GM19035 (cell line): Measurements from ENCODE around the gene JAG2.

Experiments
- ATAC-seq: cut with Tn5 transposase; IDR thresholded peaks from one replicate; pipeline ENCODE4 v1.9.1; 2021; ENCODE audit not compliant: unreplicated experiment

Gene JAG2

DNA sequence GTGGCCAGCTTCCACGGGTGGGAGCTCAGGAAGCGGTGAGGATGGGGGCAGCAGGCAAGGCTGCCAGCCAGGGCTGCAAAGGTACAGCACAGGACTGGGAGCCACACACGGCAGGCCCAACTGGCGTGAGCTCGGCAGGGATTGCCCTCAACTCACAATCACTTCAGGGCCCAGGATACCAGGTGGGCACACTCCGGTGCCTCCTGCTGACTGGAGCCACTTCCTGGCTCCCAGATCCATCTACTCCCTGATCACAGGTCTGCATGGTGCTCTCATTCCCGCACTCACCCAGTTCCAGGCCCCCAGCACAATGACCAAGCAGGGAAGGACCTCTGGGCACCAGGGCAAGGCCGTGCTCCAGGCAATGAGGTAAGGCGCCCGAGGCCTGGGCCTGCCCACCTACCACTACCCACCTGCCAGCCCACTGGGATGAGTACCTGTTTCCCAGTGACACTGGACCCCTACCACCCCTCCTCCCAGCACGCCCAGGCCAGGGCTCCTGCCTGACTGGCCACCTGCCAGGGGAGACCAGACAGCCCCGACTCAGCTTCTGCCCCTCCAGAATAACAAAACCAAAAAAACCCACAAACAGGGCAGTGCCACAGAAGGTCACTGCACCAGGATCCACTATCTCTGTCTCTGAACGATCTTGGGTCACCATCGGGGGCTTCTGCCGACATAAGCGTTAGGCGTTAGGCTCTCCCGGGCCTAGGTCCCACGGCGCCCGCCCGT lies 1.8 kb downstream of the JAG2 start:
- no peak for ATAC-seq

DNA sequence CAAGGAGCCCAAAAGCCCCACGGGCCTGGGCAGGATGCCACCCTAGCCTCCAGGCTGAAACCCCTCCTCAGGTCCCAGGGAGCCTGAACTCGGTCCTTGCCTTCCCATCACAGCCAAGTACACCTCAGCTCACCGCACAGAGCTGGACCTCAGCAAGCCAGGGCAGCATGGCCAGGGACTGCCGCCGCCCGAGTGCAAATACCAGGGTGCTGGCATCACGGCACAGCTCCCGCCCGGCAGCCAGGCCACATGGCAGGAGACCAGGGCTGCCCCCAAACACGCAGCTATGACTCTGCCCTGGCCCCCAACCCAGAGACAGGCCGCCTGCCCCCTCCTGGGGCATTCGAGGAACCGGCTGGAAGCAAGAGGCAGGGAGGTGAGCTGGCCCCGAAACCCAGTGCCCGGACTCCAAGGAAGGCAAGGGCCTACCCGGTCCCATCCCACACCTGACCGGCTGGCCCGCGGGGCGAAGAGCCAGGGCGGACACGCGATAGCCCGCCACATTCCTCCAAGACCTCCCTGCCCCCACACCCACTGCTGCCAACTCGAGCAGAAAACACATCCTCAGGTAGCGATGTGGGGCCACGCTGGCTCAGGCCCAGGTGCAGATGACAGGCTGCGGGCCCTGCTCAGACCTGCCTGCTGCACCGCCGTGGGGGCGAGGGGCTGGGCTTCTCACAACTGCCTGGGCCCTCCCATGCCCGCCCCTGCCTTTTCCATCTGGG lies 2.7 kb downstream of the JAG2 start:
- ATAC-seq: no peak

DNA sequence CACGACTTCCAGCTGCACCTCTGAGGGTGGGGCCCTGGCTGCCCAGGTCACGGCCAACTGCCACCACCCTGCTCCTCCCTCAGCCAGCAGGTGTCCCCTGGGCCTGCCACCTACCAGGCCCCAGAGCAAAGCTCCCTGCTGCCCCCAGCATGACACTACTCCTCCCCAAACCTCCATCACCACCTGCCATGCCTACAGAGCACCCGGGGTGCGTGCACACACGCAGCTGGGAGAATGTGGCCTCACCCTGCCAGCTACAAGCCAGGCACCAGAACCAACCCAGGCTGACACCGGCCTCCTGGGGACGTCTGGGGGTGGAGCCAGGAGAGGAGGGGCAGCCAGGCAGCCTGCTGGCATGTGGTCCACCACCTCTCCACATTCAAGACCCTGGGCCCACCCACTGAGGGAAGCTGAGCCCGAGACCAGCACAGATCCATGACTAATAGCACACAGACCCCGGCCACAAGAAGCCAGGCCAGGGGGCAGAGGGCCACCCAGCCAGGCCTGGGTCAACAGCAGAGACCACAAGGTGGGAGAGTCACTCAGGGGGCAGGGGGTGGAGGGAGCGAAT lies 3.4 kb downstream of the JAG2 start:
- ATAC-seq: no peak

DNA sequence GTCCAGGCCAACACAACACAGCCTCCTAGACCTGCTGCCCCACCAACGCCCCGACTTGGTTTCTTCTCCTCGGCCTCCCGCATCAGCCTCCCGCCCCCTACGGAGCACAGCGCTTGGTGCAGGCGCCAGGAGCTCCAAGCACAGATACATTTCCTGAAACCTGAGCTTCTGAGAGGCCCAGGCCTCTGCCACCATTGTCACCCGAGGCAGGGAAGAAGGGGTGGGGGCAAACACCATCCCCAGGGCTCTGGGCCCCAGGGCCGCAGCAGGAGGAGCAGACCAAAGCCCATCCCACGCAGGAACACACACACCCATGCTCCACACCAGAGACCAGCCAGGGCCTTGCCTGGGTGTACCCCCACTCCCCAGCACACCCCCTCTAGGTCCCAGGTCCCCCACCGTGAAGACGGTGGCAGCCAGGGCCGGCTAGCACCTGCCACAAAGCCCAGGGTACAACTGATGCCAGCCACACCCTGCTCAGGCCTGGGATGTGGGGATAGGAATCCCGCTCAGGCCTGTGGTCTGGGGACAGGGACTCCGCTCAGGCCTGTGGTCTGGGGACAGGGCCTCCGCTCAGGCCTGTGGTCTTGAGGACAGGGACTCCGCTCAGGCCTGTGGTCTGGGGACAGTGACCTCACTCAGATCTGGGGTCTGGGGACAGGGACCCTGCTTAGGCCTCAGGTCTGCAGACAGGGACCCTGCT lies 5.4 kb downstream of the JAG2 start:
- ATAC-seq: no peak

DNA sequence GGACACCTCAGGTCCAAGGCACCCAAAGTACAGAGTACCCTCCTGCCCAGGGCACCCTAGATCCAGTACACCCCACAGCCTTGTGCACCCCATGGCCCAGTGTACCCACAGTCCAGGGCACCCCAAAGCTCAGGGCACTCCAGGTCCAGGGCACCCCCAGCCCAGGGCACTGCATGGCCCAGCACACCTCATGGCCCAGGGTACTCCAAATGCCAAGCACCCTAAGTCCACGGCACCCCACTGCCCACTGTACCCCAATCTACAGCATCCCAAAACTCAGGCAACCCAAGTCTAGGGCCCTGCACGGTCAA lies 6.0 kb downstream of the JAG2 start:
- no peak for ATAC-seq

DNA sequence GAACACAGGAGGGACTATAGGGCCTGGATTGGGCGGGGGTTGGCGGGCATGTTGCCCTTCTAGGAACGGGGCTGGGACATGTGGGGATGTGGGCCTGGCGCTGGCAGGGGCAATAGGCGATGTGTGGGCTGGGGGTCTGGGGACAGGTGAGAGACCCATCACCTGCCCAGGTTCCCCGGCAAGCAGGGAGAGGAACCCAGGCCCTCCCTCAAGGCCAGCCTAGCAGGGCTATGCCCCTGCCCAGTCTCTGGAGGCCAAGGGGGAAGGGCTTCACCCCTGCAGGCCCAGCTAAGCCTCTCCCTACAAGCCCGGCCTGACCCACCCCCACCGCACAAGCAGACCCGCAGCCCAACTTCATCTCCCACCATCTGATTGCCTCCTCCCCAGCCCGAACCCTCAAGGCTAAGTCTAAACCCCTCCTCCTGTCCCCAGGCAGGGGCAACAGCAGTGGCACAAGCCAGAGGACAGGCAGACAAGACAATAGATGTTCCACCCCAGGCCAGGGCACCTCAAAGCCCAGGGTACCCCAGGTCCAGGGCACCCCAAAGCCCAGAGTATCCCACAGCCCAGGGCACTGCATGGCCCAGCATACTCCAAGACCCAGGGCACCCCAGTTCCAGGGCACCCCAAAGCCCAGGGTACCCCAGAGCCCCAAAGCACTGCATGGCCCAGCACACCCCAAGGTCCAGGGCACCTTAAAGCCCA lies 6.5 kb downstream of the JAG2 start:
- no peak for ATAC-seq

DNA sequence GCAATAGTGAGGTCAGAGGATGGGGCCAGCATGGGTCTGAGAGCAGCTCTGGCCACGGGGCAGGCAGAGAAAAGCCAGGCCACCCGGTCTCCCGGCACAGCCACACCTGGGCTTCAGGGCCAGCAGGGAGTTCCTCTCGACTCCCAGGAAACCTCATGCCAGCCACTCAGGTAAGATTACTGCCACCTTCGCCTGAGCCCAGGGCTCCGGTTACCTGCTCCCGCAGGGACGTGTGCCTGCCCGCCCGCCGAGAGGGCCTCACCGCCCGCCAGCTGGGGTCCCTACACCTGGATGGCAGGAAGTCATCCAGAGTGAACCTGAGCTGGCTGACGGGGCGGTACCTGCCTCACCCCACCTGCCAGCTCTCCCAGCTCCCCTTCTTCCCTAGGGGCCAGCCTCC lies 7.3 kb downstream of the JAG2 start:
- ATAC-seq: no peak

DNA sequence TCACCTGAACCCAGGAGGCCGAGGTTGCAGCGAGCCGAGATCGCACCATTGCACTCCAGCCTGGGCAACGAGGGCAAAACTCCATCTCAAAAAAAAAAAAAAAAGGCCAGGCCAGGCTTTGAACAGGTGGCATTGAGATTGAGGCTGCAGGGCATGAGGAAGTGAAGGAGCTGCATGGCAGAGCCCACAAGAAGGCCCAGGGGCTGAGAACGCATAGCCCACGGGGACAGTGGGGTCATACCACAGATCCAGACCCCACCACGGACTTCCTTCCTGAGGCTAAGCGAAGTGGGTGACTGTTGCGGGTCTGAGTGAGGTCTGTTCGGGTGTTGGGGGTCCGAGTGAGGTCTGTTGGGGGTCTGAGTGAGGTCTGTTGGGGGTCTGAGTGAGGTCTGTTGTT lies 7.8 kb downstream of the JAG2 start:
- no peak for ATAC-seq

DNA sequence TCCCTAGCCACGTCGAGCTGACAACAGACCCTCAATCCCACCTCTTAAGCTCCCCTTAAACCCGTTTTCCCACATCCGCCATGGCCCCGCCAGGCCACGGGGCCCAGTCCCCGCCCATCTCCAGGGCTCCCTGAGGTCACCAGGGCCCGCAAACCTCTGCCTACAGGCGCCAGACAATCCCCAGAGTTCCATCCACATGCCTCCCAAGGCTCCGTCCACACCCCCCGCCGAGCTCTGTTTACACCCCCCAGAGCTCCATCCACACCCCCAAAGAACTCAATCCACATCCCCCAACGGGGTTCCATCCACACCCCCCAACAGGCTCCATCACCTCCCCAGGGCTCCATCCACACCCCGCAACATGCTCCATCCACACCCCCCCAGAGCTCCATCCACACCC lies 9.2 kb downstream of the JAG2 start:
- no peak for ATAC-seq

DNA sequence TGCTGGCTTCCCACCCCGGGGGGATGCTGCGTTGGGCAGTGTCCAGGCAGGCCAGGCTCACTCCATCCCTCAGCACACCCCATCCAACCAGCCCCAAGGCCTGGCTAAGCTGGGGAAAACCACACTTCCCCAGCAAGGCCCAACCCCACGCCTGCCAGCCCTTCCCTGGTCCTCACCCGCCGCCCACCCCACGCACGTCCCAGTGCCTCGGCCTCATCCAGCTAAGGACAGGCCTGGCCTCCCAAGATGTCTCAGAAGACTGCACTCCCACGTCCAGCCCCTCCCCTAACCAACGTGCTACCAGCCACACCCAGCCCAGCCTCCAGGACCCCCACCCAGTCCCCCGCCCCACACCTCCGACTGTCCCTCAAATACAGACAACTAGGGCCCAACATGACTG lies 9.8 kb downstream of the JAG2 start:
- ATAC-seq: no peak

DNA sequence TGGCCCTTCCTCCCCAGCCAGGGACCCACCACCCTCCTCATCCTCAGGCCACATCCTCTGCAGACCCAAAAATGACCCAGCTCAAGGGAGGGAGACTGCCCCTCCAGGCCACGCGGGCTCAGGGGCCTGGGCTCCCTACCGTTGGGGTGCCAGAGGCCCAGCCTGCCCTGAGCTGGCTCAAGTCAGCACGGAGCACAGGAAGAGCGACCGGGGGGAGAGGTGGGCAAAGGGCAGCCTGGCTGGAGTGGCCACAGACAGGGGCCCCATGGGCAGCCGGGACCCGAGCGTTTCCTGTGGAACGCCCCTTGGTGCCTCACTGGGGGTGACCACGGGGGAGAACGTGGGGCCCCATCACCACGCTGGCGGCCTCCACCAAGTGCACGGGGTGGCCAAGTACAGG lies 10.7 kb downstream of the JAG2 start:
- no peak for ATAC-seq

DNA sequence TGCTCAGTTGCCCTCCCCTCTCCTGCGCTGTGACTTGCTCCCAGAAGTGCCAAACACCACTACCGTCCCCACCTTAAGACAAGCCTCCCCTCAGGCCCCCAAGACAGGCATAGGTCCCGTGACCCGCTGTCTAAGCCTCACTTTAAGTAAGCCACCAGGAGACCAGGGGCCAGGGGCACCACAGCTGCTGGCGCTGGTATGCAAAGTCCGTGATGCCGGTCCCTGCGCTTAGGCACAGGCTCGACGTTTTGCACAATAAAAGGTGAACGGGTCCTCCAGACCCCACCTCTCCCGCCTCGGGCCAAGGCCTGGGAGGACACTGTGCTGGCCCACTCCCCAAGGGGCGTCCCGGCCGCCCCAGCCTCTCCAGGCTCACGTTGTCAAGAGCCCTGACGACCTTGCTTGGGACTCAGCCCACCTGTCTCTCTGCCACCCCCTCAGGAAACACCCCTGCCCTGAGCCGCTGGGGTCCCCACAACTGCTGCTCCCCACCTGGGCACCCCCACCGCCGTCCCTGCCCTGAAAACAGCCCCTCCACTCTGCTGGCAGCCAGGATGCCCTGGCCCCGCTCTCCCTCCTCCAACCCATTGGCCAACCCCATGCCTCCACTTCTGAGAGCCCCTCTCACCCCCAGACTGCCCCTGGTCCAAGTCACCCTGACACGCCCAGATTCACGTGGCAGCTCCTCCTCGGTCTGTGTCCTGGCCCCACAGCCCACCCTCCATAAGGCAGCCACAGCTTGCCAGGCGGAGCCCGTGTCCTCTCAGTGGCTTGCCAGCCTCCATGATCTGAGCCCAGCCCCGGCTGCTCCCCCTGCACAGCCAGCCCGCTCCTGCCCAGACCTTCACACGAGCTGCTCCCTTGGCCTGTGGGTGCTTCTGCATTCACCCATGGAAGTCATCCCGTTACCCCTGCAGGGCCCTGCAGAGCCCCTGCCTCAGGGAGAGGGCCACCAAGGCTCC lies 11.9 kb downstream of the JAG2 start:
- ATAC-seq: no peak

DNA sequence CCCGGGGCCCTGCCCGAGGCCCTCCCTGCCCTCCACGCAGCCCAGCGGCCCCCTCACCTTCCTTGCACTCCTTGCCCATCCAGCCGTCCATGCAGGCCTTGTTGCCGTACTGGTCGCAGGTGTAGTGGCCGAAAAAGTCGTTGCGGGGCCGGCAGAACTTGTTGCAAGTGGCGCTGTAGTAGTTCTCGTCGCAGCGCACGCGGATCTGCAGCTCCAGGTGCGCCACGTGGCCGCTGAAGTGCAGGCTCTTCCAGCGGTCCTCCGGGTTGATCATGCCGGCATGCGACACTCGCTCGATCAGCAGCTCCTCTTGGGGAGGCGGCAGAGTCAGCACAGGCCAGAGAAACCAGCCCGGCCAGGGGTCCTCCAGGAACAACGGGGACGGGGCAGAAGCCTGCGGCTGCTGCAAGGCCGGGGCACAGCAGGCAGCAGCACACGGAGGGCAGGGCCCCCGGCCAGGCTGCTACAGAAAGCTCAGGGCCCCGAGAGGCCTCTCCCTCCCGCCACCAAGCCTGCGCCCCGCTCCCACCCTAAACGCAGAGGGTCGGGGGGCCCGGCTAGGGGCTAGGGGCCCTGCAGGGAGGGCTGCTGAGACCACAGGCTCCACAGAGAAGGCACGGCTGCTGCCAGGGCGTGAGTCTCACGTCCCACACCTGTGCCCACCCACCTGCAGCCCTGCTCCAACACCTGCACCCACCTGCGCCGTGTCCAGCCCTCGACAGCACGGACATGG lies 12.7 kb downstream of the JAG2 start:
- no peak for ATAC-seq

DNA sequence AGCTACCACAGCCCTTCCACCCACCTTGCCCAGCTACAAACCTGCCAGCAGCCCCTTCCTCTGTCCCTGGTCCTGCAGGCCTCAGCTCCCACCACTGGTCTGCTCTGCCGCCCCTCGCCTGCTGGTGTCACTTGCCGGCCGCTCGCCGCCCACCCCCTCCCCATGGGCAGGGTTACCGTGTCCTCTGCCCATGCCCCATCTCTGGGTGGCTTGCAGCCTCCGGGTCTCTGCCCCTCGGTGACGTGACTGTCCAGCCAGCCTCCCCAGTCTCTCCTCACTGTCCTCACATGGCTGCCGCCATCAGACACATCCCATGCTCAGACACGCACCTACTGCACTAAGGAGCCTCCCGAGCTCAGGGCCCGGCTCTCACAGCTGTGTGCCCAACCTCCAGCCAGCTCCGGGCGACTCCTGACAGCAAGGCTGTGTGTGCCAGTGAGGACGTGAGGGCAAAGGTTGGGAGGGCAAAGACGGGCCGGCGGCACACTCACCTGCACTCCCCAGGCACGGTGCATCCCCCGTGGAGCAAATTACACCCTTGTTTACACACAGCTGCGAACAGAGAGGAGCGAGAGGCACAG lies 13.4 kb downstream of the JAG2 start:
- no peak for ATAC-seq

DNA sequence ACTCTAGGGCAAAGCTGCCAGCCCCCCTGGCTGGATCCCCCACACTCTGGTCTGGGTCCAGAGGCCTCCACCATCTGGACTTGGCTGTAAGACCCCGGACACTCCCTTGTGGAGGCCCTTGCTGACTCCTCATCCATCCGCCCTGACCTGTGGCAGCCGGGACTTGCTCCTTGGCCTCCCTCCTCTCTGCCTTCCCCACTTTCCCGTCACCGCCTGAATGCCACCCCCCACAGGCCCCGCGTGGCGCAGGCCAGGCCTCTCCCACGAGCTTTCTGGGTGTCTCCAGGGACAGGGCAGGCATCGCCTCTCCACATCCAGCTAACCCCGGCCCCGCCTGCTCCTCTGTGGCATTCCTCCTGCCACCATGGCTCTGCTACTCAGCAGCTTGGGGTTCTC lies 14.1 kb downstream of the JAG2 start:
- ATAC-seq: no peak

DNA sequence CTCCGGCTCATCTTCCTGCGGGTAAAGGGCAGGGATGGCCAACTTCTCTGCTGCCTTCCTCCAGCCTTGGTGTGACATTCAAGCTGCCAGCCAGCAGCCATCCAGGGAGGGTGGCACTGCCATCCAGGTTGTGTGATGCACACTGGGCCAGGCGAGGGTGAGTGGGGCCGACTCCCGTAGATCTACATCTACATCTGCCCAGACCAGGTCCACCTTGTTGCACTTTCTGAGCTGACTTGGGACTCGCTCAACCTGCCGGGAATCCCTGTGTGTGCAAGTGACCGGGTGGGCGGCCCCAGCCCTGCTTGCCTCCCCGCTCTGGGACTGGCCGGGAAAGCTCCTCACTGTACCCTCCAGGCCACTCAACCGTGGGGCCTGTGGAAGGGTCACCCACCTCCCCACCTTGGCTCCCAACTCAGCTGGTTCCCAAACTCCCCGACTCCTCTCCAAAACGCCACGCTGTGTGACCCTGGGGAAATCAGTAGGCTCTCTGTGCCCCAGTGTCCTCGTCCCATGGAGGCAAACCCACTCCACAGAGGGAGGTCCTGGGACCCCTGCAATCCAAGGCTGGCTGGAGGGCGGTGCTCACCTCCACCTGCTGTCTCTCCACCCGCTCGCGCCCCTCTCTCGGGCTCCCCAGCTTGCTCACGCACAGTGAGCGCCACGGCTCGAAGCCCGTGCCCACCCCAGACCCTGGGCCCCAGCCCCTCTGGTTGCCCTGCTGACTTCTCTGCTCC lies 14.7 kb downstream of the JAG2 start:
- no peak for ATAC-seq

DNA sequence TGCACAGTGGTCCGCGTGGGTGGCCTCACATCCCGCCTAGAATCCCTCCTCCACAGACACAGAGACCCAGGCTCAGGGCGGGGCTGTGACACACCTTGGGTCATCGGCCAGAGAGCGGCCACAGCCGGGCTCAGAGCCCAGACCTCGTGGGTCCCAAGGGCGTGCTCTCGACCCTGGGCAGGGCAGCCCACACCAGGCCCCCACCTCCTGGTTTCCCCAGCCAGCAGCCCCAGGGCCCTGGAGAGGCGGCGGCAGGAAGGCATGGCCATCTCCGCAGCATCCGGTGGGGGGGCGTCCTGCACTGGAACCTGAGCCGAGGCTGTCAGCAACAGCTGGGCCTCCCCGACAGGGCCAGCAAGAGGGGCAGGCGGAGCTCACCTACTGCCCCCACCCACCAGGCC lies 15.2 kb downstream of the JAG2 start:
- no peak for ATAC-seq

DNA sequence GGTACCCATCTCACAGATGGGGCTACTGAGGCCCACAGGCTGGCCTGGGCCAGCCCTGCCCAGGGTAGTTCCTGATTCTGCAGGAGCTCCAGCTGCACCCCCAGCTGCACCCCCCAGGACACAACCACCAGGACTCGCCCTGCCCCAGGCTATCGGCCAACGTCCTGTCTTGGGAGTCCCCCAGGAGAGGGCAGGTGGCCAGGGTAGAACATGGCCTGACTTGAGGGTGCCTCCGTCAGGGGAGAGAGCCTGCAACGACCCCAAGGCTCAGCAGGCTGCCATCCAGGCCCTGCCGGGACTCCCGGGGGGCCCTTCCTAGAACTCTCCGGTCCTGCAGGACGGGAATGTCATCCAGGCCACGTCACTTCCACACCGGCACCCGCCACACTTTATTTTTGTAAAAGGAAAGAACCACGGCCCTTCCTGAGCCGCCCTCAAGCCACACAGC lies 15.8 kb downstream of the JAG2 start:
- no peak for ATAC-seq
